Stimulated activated CD8-positive, alpha-beta memory T cell treated with anti-CD3 and anti-CD28 coated beads, Interleukin-15, amount 100 ng/mL, for 48 hours (primary cell): ENCODE results near the gene LMO7.

ENCODE experiments used
- DNase-seq, 2 donors: peaks; one replicate each; pipeline ENCODE4 v3.0.0-alpha.2; 2020; ENCODE audit warnings: low read depth in 2 of 2

Gene LMO7

DNA sequence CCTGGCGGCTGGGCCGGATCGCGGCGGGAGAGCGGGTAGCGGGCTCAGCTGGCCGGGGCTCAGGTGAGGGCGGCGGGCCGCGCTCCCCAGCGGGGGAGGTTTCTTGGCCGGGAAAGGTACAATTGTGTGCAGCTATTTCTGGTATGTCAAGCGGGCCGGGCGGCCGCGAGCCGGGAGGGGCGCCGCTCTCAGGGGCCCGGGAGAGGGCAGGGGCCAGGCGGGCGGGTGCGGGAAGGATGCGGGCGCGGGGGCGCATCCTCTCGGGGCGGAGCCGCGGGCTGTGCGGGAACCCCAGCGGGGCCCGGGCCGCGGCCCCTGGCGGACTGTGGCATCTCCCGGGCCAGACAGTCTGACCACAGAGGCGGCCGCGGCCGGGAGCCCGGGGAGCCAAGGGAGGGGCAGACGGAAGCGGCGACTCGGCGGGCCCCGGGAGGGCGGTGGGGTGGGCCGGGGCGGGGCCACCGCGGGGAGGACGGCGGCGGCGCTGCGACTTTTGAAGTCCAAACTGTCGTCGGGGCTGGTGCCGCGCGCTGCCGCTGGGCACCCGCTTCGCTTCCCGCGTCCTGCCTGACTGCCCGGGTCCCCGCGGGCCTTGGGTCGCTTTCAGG is at the start of gene LMO7:
TSS of gene LMO7 (plus strand) at position 503 of the 608 bp plus-strand sequence. CDS start 328 bp downstream, outside the sequence.
- peak in 1 of 2 donors; percentile 15 for DNase-seq

DNA sequence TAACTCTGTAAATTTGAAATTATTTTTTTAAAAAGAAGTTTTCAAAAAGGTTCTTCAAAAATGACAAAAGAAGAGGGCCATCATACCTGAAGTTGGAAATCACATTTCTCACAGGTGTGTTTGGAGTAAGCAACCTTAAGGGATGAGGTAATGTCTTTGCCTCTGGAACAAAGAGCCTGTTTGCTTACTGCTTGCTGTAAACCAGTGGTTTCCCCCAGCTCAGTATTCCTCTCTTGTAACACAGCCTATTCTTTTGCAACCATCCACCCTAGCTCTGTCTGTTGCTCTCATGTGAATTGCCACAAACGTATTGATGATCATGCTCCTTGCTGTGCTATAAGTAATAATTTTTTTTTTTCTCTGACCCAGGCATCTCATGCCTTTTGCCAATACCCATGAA is 48.5 kb upstream of the LMO7 start:
- no peak for DNase-seq

DNA sequence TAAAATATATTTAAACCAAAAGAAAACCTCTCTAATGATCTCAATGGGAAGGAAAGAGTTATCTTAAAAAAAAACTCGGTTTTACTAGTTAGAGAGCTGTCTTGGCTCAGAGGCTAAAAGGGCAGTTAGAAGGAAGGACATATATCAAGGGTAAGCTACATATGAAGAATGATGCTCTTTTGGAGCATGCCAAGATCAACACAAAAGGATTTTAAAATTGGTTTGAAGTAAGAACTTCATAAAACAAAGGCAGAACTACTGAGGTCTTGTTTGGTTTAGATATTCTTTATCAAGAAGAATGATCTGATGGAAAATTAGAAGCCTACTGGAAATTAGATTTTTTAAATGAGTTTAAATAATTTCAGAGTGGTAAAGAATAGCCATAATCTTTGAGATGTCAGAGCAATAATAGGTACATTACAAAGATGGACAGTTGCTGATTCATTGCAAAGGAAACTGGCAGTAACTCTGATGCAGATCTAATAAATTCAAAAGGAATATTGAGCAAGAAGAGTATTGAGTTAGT is 39.4 kb upstream of the LMO7 start:
- no peak for DNase-seq

DNA sequence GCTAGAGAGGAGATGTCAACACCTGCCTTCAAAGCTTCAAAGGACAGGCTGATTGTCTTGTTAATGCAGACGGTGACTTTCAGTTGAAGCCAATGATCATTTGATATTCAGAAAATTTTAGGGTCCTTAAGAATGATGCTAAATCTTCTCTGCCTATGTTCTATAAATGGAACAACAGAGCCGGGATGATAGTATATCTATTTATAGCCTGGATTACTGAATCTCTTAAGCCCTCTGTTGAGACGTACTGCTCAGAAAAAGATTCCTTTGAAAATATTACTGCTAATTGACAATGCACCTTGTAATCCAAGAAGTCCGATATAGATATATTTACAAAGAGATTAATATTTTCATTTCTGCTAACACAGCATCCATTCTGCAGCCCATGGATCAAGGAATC is 35.8 kb upstream of the LMO7 start:
- no peak for DNase-seq

DNA sequence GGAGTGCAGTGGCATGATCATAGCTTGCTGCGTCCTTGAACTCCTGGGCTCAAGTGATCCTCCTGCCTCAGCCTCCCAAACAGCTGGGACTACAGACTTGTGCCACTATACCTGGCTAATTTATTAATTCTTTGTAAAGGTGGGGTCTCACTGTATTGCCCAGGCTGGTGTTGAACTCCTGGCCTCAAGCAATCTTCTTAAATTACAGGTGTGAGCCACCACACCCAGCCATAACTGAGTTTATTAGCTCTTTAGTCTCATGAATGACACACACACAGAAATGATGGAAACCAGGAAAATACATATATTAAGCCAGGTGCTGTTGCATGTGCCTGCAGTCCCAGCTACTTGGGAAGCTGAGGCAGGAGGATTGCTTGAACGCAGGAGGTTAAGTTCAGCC is 33.1 kb upstream of the LMO7 start:
- no peak for DNase-seq

DNA sequence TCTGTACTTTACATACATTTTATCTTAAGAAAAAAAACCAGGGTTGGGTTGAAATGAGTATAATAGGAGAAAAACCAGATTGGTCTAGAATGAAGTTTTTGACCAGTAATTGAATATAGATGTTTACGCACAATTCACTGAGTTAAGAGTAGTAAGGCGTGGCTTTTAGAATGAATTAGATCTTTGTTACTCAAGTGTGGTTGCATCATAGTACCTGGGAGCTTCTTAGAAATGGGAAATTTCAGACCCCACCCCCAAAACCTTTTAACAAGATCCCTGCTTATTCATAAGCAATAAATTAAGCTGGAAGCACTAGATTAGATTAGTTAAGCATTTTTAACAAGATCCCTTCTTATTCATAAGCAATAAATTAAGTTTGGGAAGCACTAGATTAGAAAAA is 28.7 kb upstream of the LMO7 start:
- no peak for DNase-seq

DNA sequence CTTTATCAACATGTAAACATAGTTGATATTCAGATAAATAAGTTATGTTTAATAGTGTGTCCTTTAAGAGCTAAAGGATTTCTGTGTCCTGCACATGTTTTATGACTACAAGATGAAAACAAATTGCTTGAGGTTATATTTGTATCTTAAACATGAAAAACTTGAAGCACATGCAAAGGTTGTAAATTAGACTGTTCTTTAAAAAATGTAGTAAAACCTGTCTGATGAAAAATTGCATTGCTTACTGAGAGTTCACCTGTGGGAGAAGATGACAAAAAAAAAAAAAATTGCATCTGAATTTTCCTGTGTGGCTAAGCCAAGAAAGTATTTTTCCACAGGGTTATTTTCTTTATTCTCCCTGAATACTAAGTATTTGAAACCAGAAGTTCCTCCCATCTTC is 25.7 kb upstream of the LMO7 start:
- no peak for DNase-seq

DNA sequence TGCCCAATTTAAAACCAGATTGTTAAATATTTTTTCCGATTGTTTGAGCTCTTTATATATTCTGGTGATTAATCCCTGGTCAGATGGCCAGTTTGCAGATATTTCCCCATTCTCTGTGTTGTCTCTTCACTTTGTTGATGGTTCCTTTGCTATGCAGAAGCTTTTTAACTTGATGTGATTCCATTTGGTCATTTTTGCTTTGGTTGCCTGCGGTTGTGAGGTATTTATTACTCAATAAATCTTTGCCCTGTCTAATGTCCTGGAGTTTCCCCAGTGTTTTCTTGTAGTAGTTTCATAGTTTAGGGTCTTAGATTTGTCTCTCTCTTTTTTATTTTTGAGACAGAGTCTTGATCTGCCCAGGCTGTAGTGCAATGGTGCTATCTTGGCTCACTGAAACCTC is 23.8 kb upstream of the LMO7 start:
- no peak for DNase-seq

DNA sequence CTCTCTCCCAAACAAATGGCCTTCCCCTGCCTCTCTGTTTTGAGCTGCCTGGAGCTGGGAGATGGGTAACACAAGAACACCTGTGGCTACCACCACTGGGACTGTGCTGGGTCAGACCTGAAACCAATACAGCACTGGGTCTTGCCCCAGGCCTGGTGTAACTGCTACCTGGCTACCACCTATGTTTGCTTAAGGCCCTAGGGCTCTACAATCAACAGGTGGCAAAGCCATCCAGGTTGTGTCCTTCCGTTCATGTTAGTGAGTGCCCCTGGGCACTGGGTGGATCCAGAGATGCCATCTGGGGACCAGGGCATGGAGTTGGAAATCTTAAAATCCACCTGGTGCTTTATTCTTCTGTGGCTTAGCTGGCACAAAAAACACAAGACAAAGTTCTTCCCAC is 18.9 kb upstream of the LMO7 start:
- DNase-seq = no peak

DNA sequence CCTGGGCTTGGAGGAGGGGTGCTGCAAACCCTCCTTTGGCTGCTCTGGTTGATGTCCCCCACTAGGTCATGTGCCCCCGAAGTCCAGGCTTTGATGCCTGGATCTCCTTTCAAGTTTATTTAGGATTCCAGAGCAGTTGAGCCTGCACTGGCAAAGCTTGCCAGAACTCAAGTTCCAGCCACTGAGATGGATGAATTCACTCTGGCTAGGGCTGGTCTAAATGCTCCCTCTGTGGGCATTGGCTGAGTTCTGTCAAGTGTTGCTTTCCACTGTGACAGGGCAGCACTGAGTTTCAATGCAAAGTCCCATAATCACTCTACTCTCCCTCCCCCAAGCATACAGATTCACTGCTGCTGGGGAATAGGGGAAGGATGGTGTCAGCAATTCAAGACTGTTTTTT is 17.8 kb upstream of the LMO7 start:
- DNase-seq = no peak

DNA sequence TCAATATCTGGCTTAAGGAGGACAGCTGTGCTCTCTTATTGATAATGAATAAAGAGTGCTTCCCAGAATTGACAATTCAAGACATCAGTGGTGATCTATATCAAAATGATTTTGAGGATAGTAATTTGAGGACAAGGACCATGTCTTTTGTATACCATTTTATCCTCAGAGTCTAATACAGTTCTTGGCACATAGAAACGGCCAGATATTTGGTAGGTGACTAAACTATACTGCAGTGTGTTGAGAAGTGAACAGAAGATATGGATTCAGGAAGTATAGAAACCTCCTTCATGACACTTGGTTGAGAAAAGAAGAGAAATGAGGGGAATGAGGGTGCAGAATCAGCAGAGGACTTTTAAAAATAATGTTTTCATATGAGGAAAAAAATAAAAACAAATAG is 16.1 kb upstream of the LMO7 start:
- DNase-seq = no peak

DNA sequence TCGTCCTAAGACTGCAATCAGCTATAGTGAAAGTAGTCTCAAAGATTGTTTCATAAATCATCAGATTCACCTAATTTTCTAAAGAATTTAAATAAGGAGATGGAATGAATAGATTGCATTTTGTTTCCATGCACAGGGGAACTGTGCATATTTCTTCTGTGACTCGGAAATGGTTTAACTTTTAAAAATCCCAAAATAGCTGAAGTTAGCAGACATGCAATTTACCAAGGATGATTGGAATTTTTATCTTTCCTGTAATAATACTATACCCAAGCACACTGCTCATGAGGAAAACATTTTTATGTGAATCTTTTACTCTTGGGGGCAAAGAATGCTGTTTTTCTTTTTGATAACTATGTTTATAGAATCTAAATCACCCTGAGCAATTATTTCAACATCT is 15.0 kb upstream of the LMO7 start:
- no peak for DNase-seq

DNA sequence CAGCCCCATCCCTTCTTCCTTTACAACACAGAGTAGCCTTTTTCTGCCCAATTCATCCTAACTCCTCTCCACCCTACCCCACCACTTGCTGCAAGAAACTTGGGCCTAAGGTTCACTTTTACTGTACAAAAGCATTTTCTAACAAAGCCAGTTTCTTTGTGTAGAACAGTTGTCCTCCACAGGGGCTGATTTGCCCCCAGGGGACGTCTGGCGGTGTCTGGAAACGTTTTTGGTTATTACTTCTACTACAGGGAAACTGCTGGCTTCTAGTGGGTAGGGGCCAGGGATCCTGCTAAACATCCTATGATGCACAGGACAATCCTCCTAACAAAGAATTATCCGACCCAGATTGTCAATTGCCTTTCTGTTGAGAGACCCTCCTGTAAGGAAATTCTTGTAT is 7.3 kb upstream of the LMO7 start:
- DNase-seq = no peak

DNA sequence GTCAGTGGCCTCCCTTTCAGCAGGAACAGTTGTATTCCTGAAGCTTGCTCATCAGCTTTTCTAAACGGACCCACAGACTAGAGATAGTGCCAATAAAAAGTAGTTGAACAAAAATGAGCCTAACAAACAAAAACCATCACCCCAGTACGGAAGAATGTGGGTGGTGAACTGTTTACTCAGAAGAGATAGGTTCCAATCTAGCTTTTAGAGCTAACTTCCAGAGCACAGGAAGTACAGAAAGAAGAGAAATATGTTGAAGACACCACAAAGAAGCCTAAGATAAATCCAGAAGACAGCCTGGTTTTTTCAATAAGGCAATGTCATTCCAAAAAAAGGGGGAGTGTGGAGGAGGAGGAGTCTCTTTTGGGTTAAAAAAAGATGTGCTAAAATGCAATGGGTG is 2.8 kb upstream of the LMO7 start:
- DNase-seq = no peak

DNA sequence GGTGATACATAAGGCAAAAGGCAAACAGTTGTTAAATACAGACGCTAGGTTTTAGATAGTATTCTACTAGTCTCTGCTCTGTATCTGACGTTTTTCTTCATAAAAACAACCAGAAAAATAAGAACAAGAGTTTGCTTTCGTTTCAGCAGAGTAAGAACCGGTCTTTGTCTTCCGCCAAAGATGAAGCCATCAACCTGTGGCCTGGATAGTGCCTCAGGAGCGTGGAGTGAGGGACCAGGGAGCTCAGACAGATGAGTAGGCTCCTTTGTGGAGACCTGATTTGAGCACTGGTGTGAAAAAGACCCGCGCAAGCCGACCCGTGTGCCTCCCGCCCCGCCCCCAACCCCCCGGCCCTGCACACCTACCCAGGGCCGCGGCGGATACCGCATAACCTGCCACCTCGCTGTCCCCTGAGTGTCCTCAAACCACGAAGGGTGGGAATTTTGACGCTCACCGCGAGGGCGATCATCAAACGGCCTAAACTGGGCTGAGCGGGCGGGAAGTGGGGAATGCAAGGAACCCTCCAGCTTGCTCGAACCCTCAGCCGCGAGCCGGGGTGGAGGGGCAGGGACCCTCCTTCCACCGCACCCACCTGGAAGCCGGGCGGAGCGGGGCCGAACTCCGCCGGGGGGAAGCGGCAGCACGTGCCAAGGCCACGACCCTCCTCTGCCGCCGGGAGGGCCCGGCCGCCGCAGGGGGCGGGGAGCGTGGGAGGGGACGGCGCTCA is 866 bp upstream of the LMO7 start:
- DNase-seq = no peak

DNA sequence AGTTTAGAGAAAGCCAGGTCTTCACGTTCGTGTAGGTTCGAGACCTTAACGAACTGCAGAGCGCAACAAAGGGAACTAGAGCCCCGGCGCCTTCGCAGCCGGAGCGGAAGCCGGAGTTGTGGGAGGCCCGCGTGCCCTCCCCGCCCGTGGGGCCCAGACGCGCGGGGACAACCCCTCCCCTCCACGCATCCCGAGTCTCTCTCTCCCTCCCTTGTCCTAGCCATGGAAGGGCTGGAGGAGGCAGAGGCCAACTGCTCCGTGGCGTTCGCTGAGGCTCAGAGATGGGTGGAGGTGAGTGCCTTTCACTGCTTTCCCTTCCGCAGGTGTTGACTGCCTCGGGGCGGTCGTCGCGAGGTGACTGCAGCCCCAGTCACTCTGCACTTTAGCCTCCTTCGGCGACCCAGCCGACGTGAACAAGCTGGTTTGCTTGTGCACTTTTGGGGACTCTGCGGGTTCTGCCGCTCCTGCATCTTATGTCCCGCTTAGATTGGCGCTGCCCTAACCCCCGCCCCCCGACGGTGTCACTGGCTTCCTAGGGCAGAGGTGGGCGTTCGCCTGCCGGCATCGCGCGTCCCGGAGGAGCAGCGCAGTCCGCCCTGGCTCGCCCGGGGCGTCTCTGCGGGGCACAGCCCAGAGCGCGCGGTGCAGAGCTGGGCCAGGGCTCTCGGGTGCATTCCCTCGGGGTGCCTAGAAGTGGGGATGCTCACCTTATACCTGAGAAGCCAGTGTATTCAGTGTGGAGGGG is 478 bp downstream of the LMO7 start:
- DNase-seq = peak in 1 of 2 donors; percentile 20

DNA sequence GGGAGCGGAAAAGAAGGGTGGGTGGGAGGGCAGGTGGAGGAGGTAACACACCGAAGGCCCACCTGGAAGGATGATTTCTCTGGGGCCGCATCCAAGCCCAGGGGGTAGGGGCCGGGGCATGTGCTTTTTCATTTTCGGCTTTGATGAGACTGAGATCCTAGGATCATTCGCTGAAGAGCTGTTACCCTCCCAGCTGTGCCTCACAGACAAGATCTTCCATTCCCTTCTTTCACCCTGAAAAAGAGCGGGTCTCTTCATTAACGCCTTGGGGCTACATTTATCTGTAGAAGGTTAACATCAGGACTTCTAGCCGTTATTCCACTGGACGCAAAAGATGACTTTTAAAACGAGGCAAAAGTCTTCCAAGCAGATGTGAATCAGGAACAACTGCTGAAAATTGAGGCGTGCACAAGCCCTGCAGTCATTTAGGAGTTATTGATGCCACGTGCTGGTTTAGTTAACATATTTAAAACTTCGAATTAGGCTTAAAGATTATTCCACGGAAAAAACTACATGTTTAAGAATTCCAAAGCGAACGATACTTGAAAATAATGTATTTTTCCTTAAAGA is 1.1 kb downstream of the LMO7 start:
- no peak for DNase-seq

DNA sequence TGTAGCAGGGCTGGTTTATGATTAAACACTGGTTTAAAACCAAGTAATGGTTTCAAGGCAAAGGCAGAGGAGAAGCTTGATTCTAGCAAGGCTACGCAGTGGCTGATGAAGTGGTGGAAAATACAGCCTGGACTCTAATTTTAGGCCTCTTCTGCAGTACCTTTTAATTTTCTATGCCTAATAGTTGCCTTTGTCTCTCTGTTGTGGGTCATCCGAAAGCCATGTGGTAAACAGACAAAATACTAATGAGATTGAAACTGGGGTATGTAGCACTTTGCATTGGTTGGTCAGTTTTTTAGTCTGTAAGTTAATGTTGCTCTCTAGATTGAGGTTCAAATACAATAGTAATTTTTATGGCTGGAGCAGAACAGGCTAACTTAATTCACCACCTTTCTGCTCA is 3.3 kb downstream of the LMO7 start:
- no peak for DNase-seq

DNA sequence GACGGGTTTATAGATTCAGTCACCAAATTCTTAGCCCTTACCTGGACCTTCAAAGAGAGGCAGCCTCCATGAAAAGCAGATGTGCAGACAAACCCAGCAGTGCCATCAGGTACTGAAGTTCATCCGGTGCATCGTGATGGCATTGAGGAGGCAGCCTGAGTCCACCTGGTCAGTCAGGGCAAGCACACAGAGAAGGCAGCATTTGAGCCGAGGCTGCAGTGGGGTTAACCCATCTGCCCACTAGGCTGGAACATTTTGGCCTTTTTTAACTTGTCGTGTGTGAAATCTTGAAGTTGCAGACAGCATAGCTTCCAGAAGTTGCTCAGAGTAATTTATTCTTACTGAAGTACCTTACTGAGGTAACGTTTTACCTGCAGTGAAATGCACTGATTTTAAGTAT is 4.9 kb downstream of the LMO7 start:
- DNase-seq = no peak

DNA sequence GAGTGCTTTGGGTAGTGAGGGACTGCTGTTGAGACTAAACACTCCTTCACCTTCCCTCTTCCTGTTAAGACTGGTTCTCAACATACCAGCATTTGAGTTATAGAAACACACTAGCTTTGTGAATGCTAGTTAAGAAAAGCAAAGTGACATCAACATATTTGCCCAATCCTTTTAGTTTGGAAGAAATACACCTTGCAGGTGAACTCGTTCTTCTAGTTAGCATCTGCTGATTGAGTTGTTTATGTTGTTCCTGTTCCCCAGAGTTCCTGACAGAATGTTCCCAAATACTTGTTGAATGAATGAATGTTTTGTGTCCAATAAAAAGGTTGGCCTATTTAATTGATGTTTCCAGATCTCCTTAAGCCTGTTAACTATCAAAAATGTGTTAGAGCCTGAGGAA is 7.1 kb downstream of the LMO7 start:
- DNase-seq = no peak

DNA sequence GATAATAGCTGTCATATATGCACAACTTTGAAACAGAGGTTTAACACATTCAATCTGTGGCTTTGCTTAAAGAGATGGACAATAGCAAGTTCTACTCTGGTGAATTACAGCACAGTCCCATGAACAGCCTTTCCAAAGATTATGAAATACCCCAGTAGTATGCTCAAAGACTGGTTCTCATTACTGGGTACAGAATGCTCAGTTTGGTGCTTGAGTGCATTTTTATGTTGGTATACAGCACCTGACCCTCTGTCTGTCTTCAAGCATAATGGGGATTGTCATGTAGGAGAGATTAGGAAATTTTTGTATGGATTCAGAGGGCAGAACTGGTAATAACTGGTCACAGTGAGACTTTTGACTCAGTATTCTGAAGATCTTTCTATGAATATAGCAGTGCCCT is 7.6 kb downstream of the LMO7 start:
- DNase-seq = no peak

DNA sequence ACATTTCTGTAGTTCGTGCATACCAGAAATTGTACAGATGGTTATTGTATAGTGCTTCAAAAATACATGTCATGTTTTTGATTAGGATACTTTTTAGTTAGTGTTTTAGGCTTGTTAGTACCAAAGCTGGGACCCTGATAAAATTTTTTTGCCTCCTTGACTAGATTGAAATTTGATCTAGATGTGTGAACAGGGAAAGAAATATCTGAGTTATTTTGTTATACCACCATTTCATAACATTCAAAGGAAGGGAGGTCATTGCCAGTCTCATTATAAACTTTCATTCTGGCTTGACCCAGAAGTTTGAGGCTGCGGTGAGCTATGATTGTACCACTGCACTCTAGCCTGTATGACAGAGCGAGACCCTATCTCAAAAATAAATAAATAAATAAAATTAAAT is 9.0 kb downstream of the LMO7 start:
- DNase-seq = no peak
